ENCODE data around the gene CD83. TPM values are rescaled to one million over a fixed set of nuclear protein-coding genes. Genes with fewer than 3 reads are reported as not detected.

CD83 gene
- total and polyA plus RNA-seq, 2 of the 4 experiments (the other 2 are of a cell fraction) = 2.0 to 2.5 TPM

- Histone ChIP-seq H2BK5ac (ENCODE audit: low read depth, low read length, poor library complexity, severe bottlenecking) (no peak overlapping the region), H3K14ac (replicated peaks; ENCODE audit: low read depth, low read length) (no peak overlapping the region), H3K4ac (ENCODE audit: low read depth, low read length) (no peak overlapping the region), H3K9me1 (ENCODE audit: insufficient read depth, low read length) (no peaks in the 10 kb centered on the region), H2AFZ (replicated peaks; ENCODE audit: low read length, poor library complexity) (no peak overlapping the region), H3K27ac (ENCODE audit: insufficient read depth, low read length) (no peak overlapping the region), H4K20me1 (ENCODE audit: insufficient read depth, low read length) (no peaks in the 10 kb centered on the region), H2AK5ac (ENCODE audit: low read depth, low read length) (no peak overlapping the region), H3K4me2 (ENCODE audit: low read depth, low read length) (no peak overlapping the region), H4K5ac (ENCODE audit: low read depth, low read length) (no peak overlapping the region), H2BK20ac (ENCODE audit: low read depth, low read length) (no peak overlapping the region), H3K9ac (ENCODE audit: low read depth, low read length) (no peak overlapping the region), H2BK120ac (ENCODE audit: low read depth, low read length) (no peak overlapping the region), H2AK9ac (replicated peaks; ENCODE audit: low read depth, low read length, poor library complexity) (no peak overlapping the region), H3K9me3 (ENCODE audit: control insufficient read depth, insufficient read depth, low read length) (no peaks in the 10 kb centered on the region; the same call in 1 of the 2 replicates), H3K4me3 (ENCODE audit: insufficient read depth, low read depth, low read length) (no peak overlapping the region), H2BK15ac (ENCODE audit: low read depth, low read length) (no peak overlapping the region), H3K27me3 (ENCODE audit: control insufficient read depth, insufficient read depth, low read length) (peaks cover 15% of the 10 kb centered on the region), H3K4me1 (ENCODE audit: control insufficient read depth, insufficient read depth, low read length) (no peaks in the 10 kb centered on the region), H3K36me3 (ENCODE audit: control insufficient read depth, insufficient read depth, low read length) (no peaks in the 10 kb centered on the region), H3K18ac (ENCODE audit: low read depth, low read length) (no peak overlapping the region), H3K23ac (ENCODE audit: low read depth, low read length) (no peak overlapping the region), H3K56ac (ENCODE audit: extremely low read depth, insufficient read depth, low read length) (no peak overlapping the region), H4K8ac (ENCODE audit: low read depth in 2 of 2, low read length in 2 of 2) (no peak overlapping the region), H4K91ac (ENCODE audit: insufficient read depth, low read depth, low read length) (no peak overlapping the region), H3K79me1 (ENCODE audit: low read depth in 1 of 2, low read length in 2 of 2) (no peaks in the 10 kb centered on the region)
- no CpG with 5 or more reads among the region's 4 CpGs for WGBS, 2 experiments (ENCODE audit: extremely low coverage in 2 of 2, insufficient read length in 1 of 2)
- intact Hi-C loops (cut with micrococcal nuclease) (no loop called here), dilution Hi-C loops (cut with HindIII; ENCODE audit: low sequenced_read_pairs, unreplicated experiment) (no loop called here), in situ Hi-C loops (cut with MboI; ENCODE audit: low sequenced_read_pairs) (no loop called here)
- POLR2A ChIA-PET (ENCODE audit: unreplicated experiment) = interaction anchor here (0.7 kb wide), 1 partner anchor 57 kb away, joined by 5 read pairs; no protein-coding TSS in a partner anchor
- no TSS peak for BruUV-seq (replicated peaks)
- no peak for TF ChIP-seq FOS (IDR thresholded peaks at IDR 0.05; ENCODE audit: low read depth, low read length)
- no peak for TF ChIP-seq CEBPB (IDR thresholded peaks at IDR 0.05; ENCODE audit: low read depth, low read length)
- no peak for TF ChIP-seq MAZ (IDR thresholded peaks at IDR 0.05; ENCODE audit: borderline replicate concordance, low read depth, low read length)
- no peak for TF ChIP-seq USF2 (IDR thresholded peaks at IDR 0.05; ENCODE audit: low read depth, low read length)
- TF ChIP-seq CTCF (conservative IDR thresholded peaks at IDR 0.05; ENCODE audit: low read depth, low read length) = no peak
- TF ChIP-seq CHD1 (IDR thresholded peaks at IDR 0.05; ENCODE audit: low read depth, low read length) = no peak
- no peak for TF ChIP-seq RCOR1 (IDR thresholded peaks at IDR 0.05; ENCODE audit: insufficient replicate concordance, low read length)
- TF ChIP-seq BHLHE40 (IDR thresholded peaks at IDR 0.05; ENCODE audit: low read depth, low read length) = no peak
- TF ChIP-seq MAFK (IDR thresholded peaks at IDR 0.05; ENCODE audit: low read depth, low read length) = no peak
- no peak for TF ChIP-seq RAD21 (IDR thresholded peaks at IDR 0.05; ENCODE audit: low read length)
- CTCF ChIA-PET = interaction anchor here (0.6 kb wide), 2 partner anchors 37 to 130 kb away, joined by 3 read pairs; no protein-coding TSS in a partner anchor
- DNase-seq = no peak
- ATAC-seq (ENCODE audit: low read depth) = no peak
Measured at GRCh38 chr6:14091339-14091978, 26.1 kb upstream of the CD83 start.

Measured in IMR-90 (cell line).